ENCODE data around the gene GPAT2. TPM values are rescaled to one million over a fixed set of nuclear protein-coding genes. Genes with fewer than 3 reads are reported as not detected.
A peak's percentile ranks its signal among the peaks of the same experiment; 100 is the strongest.
"Not testable (repeated sequence)": the region's sequence is repeated elsewhere in the genome, so short reads cannot be mapped to it uniquely, and the experiment has no call there.

Gene GPAT2
- polyA plus RNA-seq, 12 donors: 1.9 to 9.2 (median 4.1) TPM; not detected in 1

- DNase-seq: no peak
Observed at GRCh38 chr2:96024336-96025193, 10.2 kb downstream of the GPAT2 start.

DNA sequence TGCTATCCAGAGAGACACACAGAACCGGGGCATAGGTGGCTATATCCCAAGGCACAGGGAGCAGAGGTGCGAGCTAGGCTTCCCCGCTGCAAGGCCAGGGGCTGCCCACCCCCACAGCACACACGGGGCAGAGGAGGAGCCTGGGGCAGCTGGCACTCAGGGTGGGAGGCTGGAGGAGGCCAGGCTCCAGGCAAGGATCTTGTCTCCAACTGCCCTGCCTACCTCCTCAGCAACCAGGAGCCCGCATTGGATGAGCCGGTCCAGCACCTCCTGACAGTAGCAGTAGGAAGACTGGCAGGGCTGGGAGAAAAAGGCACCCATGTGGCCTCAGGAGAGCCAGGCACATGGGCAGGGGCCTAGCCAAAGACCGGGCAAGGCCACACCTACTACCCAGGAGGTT lies 11.0 kb downstream of the GPAT2 start:
- DNase-seq: not testable (repeated sequence)

DNA sequence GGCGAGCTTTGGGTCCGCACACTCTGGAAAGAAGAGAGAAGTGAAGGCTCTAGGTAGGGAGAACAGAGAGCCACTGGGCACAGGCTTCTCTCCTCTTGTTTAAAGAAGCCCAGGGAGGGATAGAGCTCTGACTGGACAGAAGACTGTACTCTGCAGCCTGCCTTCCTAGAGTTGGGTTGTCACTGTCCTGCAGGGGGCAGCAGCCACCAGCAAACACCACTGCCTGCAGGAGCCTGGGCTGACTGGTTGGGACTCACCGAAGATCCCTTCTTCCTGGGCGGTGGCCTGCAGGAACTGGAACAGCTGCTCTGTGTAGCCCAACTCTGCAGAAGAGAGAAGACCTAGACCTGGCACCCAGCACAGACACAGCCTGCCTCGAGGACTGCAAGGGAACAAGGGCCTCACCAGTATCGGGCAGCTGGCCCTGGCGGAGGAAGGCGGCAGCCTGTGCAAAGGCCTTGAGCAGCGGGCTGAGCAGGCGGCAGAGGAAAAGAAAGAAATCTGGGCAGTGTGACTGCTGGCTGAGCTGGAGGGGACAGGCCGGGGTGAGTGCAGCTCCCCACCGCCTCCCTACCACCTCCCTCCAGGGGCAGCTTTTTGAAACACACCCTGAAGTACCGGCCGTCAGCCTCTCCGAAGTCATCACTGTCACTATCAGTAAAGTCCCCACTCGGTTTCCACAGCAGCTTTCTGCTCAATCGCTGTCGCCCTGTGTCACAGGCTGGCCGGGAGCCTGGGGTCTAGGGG lies 11.8 kb downstream of the GPAT2 start:
- peak; percentile 80 for DNase-seq

GRCh38 chr2:96022126-96022525 lies 12.6 kb downstream of the GPAT2 start:
- not testable (repeated sequence) for DNase-seq

DNA sequence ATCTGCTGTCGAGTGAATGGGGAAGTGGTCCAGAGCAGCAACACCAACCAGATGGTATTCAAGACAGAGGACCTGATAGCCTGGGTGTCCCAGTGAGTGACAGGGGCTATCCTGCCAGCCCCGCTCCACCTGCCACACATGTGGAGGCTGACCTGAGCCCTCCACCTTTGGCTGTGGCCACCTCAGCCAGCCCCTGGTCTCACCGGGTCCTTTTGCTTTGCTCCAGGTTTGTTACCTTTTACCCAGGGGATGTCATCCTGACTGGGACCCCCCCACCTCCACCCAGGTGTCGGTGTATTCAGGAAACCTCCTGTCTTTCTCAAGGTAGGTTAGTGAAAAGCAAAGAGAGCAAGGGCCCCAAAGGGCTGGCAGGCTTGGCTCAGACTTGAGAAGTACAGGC lies 13.6 kb downstream of the GPAT2 start:
- DNase-seq: not testable (repeated sequence)

DNA sequence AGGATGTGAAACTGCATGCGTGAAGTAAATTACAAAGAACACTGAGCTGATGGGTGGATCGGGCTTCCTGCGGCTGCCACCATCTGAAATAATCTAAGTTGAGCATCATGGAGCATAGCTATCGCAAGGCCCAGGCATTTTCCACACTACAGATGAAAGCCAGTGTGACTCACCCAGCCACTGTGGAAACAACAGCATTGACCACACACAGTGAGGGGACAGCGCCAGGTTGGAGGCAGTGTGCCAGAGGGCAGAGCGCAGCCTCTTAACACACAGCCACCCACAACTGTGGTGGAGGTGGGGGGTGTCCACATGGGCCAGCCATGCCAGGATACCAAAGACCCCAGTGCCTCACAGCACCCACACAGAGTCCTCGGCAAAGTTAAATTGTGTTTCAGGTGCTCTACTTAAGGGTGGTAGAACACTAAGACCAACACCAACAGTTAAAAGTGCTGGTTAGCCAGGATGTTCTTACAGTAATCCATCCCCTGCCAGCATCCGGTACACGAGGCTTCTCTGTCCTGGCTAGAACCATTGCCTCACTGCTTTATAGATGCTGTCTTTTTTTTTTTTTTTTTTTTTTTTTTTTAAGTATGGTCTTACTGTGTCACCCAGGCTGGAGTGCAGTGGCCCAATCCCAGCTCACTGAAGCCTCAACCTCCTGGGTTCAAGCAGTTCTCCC lies 14.7 kb downstream of the GPAT2 start:
- DNase-seq: not testable (repeated sequence)

DNA sequence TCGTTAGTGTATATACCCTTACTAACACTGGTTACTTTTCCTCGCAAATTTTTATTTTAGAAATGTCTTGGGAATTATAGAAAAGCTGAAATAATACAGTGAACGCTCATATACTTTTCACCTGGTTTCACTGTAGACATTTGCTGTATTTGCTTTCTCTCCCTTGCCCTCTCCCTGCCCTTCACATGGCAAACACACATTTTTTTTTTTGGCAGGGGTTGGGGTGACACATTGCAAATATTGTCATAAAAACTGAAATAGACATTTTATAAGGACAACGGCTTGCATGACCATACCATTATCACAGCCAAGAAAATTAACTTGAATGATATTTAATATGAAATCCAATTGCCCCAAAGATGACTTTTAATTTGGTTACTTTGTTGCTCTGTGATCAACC lies 18.4 kb downstream of the GPAT2 start:
- DNase-seq: not testable (repeated sequence)

GRCh38 chr2:96012792-96013264 lies 21.9 kb downstream of the GPAT2 start:
- not testable (repeated sequence) for DNase-seq

DNA sequence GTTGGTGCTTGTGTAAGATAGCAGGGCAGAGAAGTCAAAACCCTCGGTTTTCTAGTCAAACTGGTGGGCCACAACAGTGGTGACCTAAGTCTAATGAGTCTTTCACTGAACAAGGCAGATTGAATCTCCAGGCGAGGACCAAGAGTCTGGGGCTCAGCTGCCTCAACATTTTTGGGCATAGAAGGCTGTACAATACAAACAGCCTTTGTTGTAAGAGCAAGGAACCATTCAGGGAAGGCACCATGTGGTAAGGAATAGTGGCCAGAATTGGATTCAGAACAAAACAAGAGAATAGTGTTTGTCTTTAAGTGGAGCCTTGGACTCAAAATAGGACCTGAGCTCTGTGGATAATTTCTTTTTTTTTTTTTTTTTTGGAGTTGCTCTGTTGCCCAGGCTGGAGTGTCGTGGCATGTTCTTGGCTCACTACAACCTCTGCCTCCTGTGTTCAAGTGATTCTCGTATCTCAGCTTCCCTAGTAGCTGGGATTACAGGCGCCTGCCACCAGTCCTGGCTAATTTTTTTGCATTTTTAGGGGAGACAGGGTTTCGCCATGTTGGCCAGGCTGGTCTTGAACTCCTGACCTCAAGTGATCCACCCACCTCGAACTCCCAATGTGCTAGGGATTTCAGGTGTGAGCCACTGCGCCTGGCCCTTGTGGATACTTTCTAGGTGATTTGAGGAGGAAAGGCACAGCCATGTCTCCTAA lies 22.5 kb downstream of the GPAT2 start:
- not testable (repeated sequence) for DNase-seq

- DNase-seq: not testable (repeated sequence)
Observed at GRCh38 chr2:96011129-96011455, 23.6 kb downstream of the GPAT2 start.

DNA sequence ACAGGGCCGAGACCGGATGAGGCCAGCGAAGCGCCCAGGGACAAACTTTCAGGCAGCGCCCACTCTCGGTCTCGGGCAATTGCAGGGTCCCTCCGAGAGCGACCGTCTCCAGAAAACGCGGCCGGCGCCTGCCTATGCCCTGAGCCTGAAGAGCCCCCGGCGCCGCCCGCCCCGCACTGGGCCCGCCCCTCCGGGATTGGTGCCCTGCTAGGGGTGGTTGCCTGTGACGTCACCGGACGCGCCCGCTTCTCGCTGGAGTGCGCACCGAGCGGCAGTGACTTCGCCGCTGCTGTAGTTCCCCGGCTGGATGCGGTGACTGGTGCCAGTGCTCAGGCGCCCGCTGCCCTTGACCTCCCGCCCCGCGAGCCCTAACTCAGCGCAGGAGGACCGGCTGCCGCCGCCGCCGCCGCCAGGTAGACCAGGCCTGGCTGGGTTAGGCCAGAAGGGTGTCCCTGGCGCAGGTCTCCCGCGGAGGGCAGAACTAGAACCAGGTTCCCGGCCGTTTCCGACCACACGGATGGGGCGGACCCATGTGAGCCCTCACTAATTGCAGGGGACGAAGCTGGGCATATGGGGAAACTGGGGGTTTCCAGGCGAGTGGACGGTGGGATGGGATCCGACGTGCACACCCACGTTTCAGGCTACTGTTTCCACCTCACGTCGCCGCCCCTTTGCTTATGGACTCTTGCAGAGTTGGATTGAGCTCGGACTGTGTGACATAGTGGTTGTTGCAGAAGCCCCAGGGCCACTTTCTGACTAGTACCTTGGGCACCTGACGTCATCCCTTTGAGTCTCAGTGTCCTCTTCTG lies 24.2 kb downstream of the GPAT2 start:
- peak; percentile 80 for DNase-seq

DNA sequence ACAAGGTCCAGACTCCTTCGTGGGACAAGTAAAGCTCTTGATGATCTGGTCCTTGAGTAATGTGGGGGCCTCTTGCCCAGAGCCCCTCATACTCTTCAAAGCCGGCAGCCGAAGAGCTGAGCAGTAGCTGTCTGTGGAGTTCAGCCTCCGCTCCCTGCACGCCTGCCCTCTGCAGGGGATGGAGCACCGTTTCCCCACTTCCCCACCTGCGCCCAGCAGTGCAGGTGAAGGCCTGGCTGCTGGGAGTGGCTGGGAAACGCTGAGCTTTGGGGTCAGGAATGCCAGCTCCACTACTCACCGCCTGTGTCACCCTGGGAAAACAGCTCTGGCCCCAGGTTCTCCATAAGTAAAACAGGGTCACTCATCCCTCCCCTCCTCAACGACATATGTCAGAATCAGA lies 24.9 kb downstream of the GPAT2 start:
- DNase-seq: not testable (repeated sequence)

- DNase-seq: not testable (repeated sequence)
Observed at GRCh38 chr2:96008051-96008450, 26.7 kb downstream of the GPAT2 start.

GRCh38 chr2:96006248-96006647 lies 28.5 kb downstream of the GPAT2 start:
- not testable (repeated sequence) for DNase-seq

- DNase-seq: peak; percentile 46
Observed at GRCh38 chr2:95992520-95993272, 42.0 kb downstream of the GPAT2 start.

DNA sequence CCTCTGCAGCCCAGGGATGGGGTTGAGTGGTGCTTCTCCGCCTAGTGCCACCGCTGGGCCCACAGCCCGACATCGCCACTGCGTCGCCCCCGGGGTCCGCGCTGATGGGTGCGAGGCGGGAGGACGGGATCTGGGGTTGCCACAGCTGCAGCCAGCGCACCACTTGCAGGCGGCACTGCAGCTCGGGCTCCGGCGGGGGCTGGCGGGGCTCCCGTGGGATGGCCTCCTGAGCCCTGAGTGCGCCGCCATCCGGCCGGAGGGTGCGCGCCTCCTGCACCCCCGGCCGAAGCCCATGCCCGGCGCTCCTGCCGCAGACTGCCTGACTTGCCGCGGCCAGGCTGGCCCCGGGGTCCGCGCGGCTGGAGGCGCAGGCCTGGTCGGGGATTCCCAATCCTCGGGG lies 42.6 kb downstream of the GPAT2 start:
- not testable (repeated sequence) for DNase-seq

- DNase-seq: peak; percentile 49
Observed at GRCh38 chr2:95991351-95992094, 43.2 kb downstream of the GPAT2 start, which contains the start of gene ANKRD36C. Gene ANKRD36C, minus strand, starts transcription at chr2:95991824. Its CDS starts 116 bp downstream, at chr2:95991708.

- not testable (repeated sequence) for DNase-seq
Observed at GRCh38 chr2:95990884-95991283, 43.8 kb downstream of the GPAT2 start.

All from muscle of arm (tissue), 12 donors.